ENCODE results near the gene IP6K2.

- TF ChIP-seq EZH2 (IDR thresholded peaks at IDR 0.05; ENCODE audit: insufficient read depth, poor library complexity, severe bottlenecking) (no peak), EZH2phosphoT487 (IDR thresholded peaks at IDR 0.05; ENCODE audit: insufficient read depth, low read depth) (no peak)
Measured at GRCh38 chr3:48716508-48716981, 476 bp downstream of the IP6K2 start.
